HEK293 (cell line): Measurements from ENCODE around the gene TPM3.
A peak's percentile ranks its signal among the peaks of the same experiment; 100 is the strongest.

Experiments used
- CTCF ChIA-PET: fragments of 350-600 bp; formaldehyde crosslinking; extraction: SDS; loops from one replicate; lab custom pipeline; 2021; ENCODE audit warnings: antibody characterized with exemption; lab: Yijun Ruan, JAX
- POLR2A ChIA-PET: fragments of 300-600 bp; formaldehyde crosslinking; extraction: SDS; loops from one replicate; lab custom pipeline; 2020; ENCODE audit warnings: antibody characterized with exemption, inconsistent platforms; lab: Yijun Ruan, JAX
- H3K27ac ChIP-seq: fragments of 200-500 bp; sonication (Bioruptor generic); 2 replicates; pipeline ENCODE4 v1.5.1; 2014; ENCODE audit warnings: low read depth, low read length, control low read depth, inconsistent platforms; ENCODE audit errors: extremely low read depth
- H3K36me3 ChIP-seq, 2 experiments: fragments of 200-500 bp in 1 of 2; sonication (Bioruptor generic) in 1 of 2; 1 replicate in 1 of 2; 2 replicates in 1 of 2; pipeline ENCODE4 v1.5.1; 2014 to 2017; ENCODE audit warnings: inconsistent platforms in 2 of 2, low read length in 2 of 2; ENCODE audit not compliant: control insufficient read depth in 2 of 2, insufficient read depth in 1 of 2
- H3K4me1 ChIP-seq: fragments of 200-500 bp; sonication (Bioruptor generic); 2 replicates; pipeline ENCODE4 v1.5.1; 2014; ENCODE audit warnings: mild to moderate bottlenecking, low read length, inconsistent platforms; ENCODE audit not compliant: control insufficient read depth, insufficient read depth
- H3K4me3 ChIP-seq: 2 replicates; pipeline ENCODE4 v1.5.1; 2011; ENCODE audit warnings: low read depth, mild to moderate bottlenecking, control low read depth, low read length, moderate library complexity
- H3K9me3 ChIP-seq: fragments of 200-500 bp; sonication (Bioruptor generic); 2 replicates; pipeline ENCODE4 v1.5.1; 2014; ENCODE audit warnings: low read depth, low read length, inconsistent platforms; ENCODE audit not compliant: control insufficient read depth, insufficient read depth
- EGR2 ChIP-seq: fragments of 450-650 bp; formaldehyde crosslinking; IDR thresholded peaks from 2 replicates; pipeline ENCODE4 v1.5.1; 2016; ENCODE audit warnings: low read depth, missing biosample characterization, missing genetic modification characterization
- HOXC10 ChIP-seq: sonication (generic); formaldehyde crosslinking; IDR thresholded peaks from 2 replicates; pipeline ENCODE4 v1.8.1; 2023; ENCODE audit warnings: mild to moderate bottlenecking, missing genetic modification reagents
- KLF8 ChIP-seq: fragments of 450-650 bp; formaldehyde crosslinking; IDR thresholded peaks from 2 replicates; pipeline ENCODE4 v1.5.1; 2016; ENCODE audit warnings: missing biosample characterization, missing genetic modification characterization
- PRDM1 ChIP-seq: fragments of 450-650 bp; formaldehyde crosslinking; IDR thresholded peaks from 2 replicates; pipeline ENCODE4; 2016; ENCODE audit warnings: missing biosample characterization, missing genetic modification characterization
- SP7 ChIP-seq: fragments of 450-650 bp; formaldehyde crosslinking; IDR thresholded peaks from 2 replicates; pipeline ENCODE4 v1.5.1; 2016; ENCODE audit warnings: missing biosample characterization, missing genetic modification characterization
- ZBTB17 ChIP-seq: fragments of 450-650 bp; formaldehyde crosslinking; IDR thresholded peaks from 2 replicates; pipeline ENCODE4 v1.5.1; 2016; ENCODE audit warnings: missing biosample characterization, missing genetic modification characterization
- ZBTB8A ChIP-seq: fragments of 450-650 bp; formaldehyde crosslinking; IDR thresholded peaks from 2 replicates; pipeline ENCODE4 v1.5.1; 2016; ENCODE audit warnings: missing biosample characterization, missing genetic modification characterization
- ZEB2 ChIP-seq: fragments of 450-650 bp; formaldehyde crosslinking; IDR thresholded peaks from 2 replicates; pipeline ENCODE4 v1.5.1; 2016; ENCODE audit warnings: missing biosample characterization, missing genetic modification characterization
- ZNF10 ChIP-seq: fragments of 450-650 bp; formaldehyde crosslinking; IDR thresholded peaks from 2 replicates; pipeline ENCODE4 v1.5.1; 2017; ENCODE audit warnings: missing biosample characterization, missing genetic modification characterization
- ZNF138 ChIP-seq: fragments of 450-650 bp; formaldehyde crosslinking; IDR thresholded peaks from 2 replicates; pipeline ENCODE4 v1.5.1; 2016; ENCODE audit warnings: missing biosample characterization, missing genetic modification characterization, borderline replicate concordance
- ZNF266 ChIP-seq: fragments of 450-650 bp; formaldehyde crosslinking; IDR thresholded peaks from 2 replicates; pipeline ENCODE4 v1.5.1; 2016; ENCODE audit warnings: missing biosample characterization, missing genetic modification characterization, low read depth
- ZNF335 ChIP-seq: fragments of 450-650 bp; formaldehyde crosslinking; conservative IDR thresholded peaks from 2 replicates; pipeline ENCODE4 v1.5.1; 2016; ENCODE audit warnings: missing biosample characterization, missing genetic modification characterization
- ZNF341 ChIP-seq: fragments of 450-650 bp; formaldehyde crosslinking; IDR thresholded peaks from 2 replicates; pipeline ENCODE4; 2016; ENCODE audit warnings: low read depth, missing biosample characterization, missing genetic modification characterization
- ZNF366 ChIP-seq: fragments of 450-650 bp; formaldehyde crosslinking; conservative IDR thresholded peaks from 2 replicates; pipeline ENCODE4 v1.5.1; 2016; ENCODE audit warnings: missing biosample characterization, missing genetic modification characterization
- ZNF394 ChIP-seq: fragments of 450-650 bp; formaldehyde crosslinking; IDR thresholded peaks from 2 replicates; pipeline ENCODE4 v1.5.1; 2016; ENCODE audit warnings: missing biosample characterization, missing genetic modification characterization, mild to moderate bottlenecking, moderate library complexity, borderline replicate concordance
- ZNF433 ChIP-seq: fragments of 450-650 bp; formaldehyde crosslinking; IDR thresholded peaks from 2 replicates; pipeline ENCODE4 v1.5.1; 2016; ENCODE audit warnings: missing biosample characterization, missing genetic modification characterization, low read depth
- ZNF510 ChIP-seq: fragments of 450-650 bp; formaldehyde crosslinking; IDR thresholded peaks from 2 replicates; pipeline ENCODE4 v1.5.1; 2018; ENCODE audit warnings: mild to moderate bottlenecking, missing genetic modification characterization, missing biosample characterization; ENCODE audit not compliant: insufficient replicate concordance
- ZNF549 ChIP-seq: fragments of 450-650 bp; IDR thresholded peaks from 2 replicates; pipeline ENCODE4 v1.5.1; 2018; ENCODE audit warnings: missing biosample characterization, missing genetic modification characterization, mild to moderate bottlenecking, inconsistent platforms, moderate library complexity
- ZNF600 ChIP-seq: fragments of 450-650 bp; formaldehyde crosslinking; IDR thresholded peaks from 2 replicates; pipeline ENCODE4 v1.5.1; 2016; ENCODE audit warnings: missing biosample characterization, missing genetic modification characterization
- ZNF654 ChIP-seq: fragments of 450-650 bp; formaldehyde crosslinking; IDR thresholded peaks from 2 replicates; pipeline ENCODE4 v1.5.1; 2016; ENCODE audit warnings: low read depth, missing biosample characterization, missing genetic modification characterization
- ZNF670 ChIP-seq: fragments of 450-650 bp; formaldehyde crosslinking; IDR thresholded peaks from 2 replicates; pipeline ENCODE4 v1.5.1; 2016; ENCODE audit warnings: missing biosample characterization, missing genetic modification characterization, low read depth
- ZNF692 ChIP-seq: fragments of 450-650 bp; formaldehyde crosslinking; IDR thresholded peaks from 2 replicates; pipeline ENCODE4 v1.5.1; 2016; ENCODE audit warnings: missing biosample characterization, missing genetic modification characterization
- ZSCAN30 ChIP-seq: fragments of 450-650 bp; IDR thresholded peaks from 2 replicates; pipeline ENCODE4 v1.5.1; 2018; ENCODE audit warnings: missing biosample characterization, mild to moderate bottlenecking, missing genetic modification characterization, moderate library complexity
- ZSCAN5A ChIP-seq: fragments of 450-650 bp; formaldehyde crosslinking; IDR thresholded peaks from 2 replicates; pipeline ENCODE4 v1.5.1; 2016; ENCODE audit warnings: missing biosample characterization, missing genetic modification characterization
- TF ChIP-seq, protein P1 (sequence below): fragments of 450-650 bp; formaldehyde crosslinking; IDR thresholded peaks from 2 replicates; pipeline ENCODE4 v1.5.1; 2016; ENCODE audit warnings: missing biosample characterization, missing genetic modification characterization, borderline replicate concordance
- TF ChIP-seq, protein P2 (sequence below): fragments of 450-650 bp; formaldehyde crosslinking; IDR thresholded peaks from 2 replicates; pipeline ENCODE4 v1.5.1; 2016; ENCODE audit warnings: missing biosample characterization, missing genetic modification characterization
- TF ChIP-seq, protein P3 (sequence below): fragments of 450-650 bp; formaldehyde crosslinking; IDR thresholded peaks from 2 replicates; pipeline ENCODE4 v1.5.1; 2016; ENCODE audit warnings: missing biosample characterization, missing genetic modification characterization

Gene TPM3

DNA sequence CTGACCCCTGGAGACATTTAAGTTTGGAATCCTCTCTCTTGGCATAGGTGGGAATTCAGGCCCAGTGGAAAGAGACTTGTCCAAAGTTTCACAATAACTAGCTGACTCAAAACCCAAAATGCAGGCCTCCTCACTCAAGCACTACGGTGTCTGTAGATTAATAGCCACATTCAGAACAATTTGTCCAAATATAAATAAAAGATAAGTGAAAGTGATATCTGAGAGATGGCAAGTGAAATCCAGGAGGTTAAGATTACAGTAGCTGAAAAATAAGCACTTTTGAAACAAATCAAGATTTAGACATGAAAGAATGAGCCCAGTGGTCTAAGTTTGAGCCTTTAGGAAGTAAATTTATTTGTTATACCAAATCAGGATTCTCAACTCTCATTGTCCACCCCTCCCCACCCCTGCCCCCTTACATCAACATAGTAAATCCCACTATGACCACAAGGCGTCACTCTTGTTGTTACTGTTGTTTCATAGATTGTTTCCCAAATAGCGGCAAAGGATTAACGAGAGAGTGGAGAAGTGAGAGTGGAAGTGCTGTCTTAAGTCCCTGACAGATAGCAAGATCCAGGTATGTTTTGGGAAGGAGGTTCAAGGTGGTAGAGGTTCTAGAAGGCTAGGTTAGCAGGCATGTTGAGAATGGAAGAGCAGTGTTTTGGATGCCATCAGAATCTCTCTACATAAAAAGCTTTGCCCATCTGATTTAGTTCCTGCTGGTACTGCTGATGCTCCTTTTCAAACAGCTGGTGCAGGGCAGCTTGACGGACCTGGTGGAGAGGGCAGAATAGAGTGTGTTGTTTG is 7.1 kb upstream of the TPM3 start:
- no peak overlapping the region for H3K4me3 ChIP-seq
- CTCF ChIA-PET, result interaction anchor here (0.6 to 3.3 kb wide), 27 partner anchors 8 to 291 kb away, joined by 3 to 20 read pairs (median 4); partner anchors contain the start of genes HAX1 and UBAP2L
- POLR2A ChIA-PET, result interaction anchor here (0.6 to 1.2 kb wide), 4 partner anchors 25 to 684 kb away, joined by 3 to 5 read pairs (median 4); no protein-coding TSS in a partner anchor
- no peak overlapping the region for H3K27ac ChIP-seq
- H3K4me1 ChIP-seq, result peaks cover 6% of the 10 kb centered on the region
- no peaks in the 10 kb centered on the region for H3K36me3 ChIP-seq
- H3K9me3 ChIP-seq, result no peaks in the 10 kb centered on the region
- TF ChIP-seq, protein P1, sequence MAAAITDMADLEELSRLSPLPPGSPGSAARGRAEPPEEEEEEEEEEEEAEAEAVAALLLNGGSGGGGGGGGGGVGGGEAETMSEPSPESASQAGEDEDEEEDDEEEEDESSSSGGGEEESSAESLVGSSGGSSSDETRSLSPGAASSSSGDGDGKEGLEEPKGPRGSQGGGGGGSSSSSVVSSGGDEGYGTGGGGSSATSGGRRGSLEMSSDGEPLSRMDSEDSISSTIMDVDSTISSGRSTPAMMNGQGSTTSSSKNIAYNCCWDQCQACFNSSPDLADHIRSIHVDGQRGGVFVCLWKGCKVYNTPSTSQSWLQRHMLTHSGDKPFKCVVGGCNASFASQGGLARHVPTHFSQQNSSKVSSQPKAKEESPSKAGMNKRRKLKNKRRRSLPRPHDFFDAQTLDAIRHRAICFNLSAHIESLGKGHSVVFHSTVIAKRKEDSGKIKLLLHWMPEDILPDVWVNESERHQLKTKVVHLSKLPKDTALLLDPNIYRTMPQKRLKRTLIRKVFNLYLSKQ (tag by site-specific recombination), result no peak
- no peak for TF ChIP-seq ZNF549 (tag by site-specific recombination)
- TF ChIP-seq KLF8 (tag by site-specific recombination), result 0 out of 2 replicates have a peak, but pooled peaks have one; percentile 23
- TF ChIP-seq, protein P2, sequence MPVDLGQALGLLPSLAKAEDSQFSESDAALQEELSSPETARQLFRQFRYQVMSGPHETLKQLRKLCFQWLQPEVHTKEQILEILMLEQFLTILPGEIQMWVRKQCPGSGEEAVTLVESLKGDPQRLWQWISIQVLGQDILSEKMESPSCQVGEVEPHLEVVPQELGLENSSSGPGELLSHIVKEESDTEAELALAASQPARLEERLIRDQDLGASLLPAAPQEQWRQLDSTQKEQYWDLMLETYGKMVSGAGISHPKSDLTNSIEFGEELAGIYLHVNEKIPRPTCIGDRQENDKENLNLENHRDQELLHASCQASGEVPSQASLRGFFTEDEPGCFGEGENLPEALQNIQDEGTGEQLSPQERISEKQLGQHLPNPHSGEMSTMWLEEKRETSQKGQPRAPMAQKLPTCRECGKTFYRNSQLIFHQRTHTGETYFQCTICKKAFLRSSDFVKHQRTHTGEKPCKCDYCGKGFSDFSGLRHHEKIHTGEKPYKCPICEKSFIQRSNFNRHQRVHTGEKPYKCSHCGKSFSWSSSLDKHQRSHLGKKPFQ (tag by site-specific recombination), result no peak
- no peak for TF ChIP-seq ZNF266
- TF ChIP-seq, protein P3, sequence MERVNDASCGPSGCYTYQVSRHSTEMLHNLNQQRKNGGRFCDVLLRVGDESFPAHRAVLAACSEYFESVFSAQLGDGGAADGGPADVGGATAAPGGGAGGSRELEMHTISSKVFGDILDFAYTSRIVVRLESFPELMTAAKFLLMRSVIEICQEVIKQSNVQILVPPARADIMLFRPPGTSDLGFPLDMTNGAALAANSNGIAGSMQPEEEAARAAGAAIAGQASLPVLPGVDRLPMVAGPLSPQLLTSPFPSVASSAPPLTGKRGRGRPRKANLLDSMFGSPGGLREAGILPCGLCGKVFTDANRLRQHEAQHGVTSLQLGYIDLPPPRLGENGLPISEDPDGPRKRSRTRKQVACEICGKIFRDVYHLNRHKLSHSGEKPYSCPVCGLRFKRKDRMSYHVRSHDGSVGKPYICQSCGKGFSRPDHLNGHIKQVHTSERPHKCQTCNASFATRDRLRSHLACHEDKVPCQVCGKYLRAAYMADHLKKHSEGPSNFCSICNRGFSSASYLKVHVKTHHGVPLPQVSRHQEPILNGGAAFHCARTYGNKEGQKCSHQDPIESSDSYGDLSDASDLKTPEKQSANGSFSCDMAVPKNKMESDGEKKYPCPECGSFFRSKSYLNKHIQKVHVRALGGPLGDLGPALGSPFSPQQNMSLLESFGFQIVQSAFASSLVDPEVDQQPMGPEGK, result peak; percentile 50; the same call in 1 of the 2 replicates
- TF ChIP-seq ZNF366, result 0 out of 2 replicates have a peak, but pooled peaks have one; percentile 58
- TF ChIP-seq ZNF600 (tag by site-specific recombination), result peak; percentile 42; the same call in 1 of the 2 replicates
- no peak for TF ChIP-seq ZNF670 (tag by site-specific recombination)
- no peak for TF ChIP-seq ZSCAN5A (tag by site-specific recombination)
- peak; percentile 80 for TF ChIP-seq ZBTB17 (tag by site-specific recombination)
- no peak for TF ChIP-seq ZNF394 (tag by site-specific recombination)
- TF ChIP-seq HOXC10 (CRISPR knock-in tag), result no peak
- TF ChIP-seq ZNF341, result no peak
- no peak for TF ChIP-seq ZSCAN30 (tag by site-specific recombination)
- TF ChIP-seq ZBTB8A (tag by site-specific recombination), result no peak
- no peak for TF ChIP-seq EGR2 (tag by site-specific recombination)
- TF ChIP-seq PRDM1 (tag by site-specific recombination), result peak; percentile 96
- no peak for TF ChIP-seq ZNF510 (tag by site-specific recombination)
- no peak for TF ChIP-seq ZNF692 (tag by site-specific recombination)
- TF ChIP-seq ZNF335 (tag by site-specific recombination), result 0 out of 2 replicates have a peak, but pooled peaks have one; percentile 22
- no peak for TF ChIP-seq ZNF138 (tag by site-specific recombination)
- peak; percentile 61 for TF ChIP-seq ZNF654 (tag by site-specific recombination)
- no peak for TF ChIP-seq ZEB2 (tag by site-specific recombination)
- TF ChIP-seq ZNF433, result no peak
- no peak for TF ChIP-seq ZNF10
- 0 out of 2 replicates have a peak, but pooled peaks have one; percentile 13 for TF ChIP-seq SP7
